Lower leg skin (tissue), 3 donors: Measurements from ENCODE around the gene FGFBP3.

Experiments
- POLR2A ChIP-seq, 2 donors: fragments of 450-650 bp; IDR thresholded peaks; one replicate each; pipeline ENCODE4 v1.6.1; 2016 to 2017; ENCODE audit warnings: antibody characterized with exemption in 2 of 2, mild to moderate bottlenecking in 1 of 2, moderate library complexity in 1 of 2
- TF ChIP-seq, protein P1 (sequence below), 3 donors: fragments of 450-650 bp; IDR thresholded peaks; one replicate each; pipeline ENCODE4 v1.5.1; 2016; ENCODE audit warnings: antibody characterized with exemption in 3 of 3, mild to moderate bottlenecking in 3 of 3, moderate library complexity in 2 of 3

DNA sequence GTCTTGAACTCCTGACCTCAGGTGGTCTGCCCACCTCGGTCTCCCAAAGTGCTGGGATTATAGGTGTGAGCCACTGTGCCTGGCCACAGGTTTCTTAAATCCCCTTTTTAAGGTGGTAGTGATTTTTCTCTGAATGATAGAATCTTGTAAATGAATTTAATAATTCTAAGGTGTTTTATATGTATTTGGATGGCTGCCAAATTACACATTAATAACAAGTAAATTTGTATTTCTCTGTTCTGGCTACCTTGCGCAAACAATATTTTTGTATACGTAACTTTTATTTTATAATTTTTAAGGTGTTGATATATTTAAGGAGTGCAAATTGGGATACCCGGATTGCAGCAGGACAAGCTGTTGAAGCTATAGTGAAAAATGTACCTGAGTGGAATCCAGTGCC, 30.4 kb upstream of the FGFBP3 start:
- TF ChIP-seq, protein P1, sequence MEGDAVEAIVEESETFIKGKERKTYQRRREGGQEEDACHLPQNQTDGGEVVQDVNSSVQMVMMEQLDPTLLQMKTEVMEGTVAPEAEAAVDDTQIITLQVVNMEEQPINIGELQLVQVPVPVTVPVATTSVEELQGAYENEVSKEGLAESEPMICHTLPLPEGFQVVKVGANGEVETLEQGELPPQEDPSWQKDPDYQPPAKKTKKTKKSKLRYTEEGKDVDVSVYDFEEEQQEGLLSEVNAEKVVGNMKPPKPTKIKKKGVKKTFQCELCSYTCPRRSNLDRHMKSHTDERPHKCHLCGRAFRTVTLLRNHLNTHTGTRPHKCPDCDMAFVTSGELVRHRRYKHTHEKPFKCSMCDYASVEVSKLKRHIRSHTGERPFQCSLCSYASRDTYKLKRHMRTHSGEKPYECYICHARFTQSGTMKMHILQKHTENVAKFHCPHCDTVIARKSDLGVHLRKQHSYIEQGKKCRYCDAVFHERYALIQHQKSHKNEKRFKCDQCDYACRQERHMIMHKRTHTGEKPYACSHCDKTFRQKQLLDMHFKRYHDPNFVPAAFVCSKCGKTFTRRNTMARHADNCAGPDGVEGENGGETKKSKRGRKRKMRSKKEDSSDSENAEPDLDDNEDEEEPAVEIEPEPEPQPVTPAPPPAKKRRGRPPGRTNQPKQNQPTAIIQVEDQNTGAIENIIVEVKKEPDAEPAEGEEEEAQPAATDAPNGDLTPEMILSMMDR (IDR thresholded peaks at IDR 0.05), result no peak
- TF ChIP-seq POLR2A (IDR thresholded peaks at IDR 0.05), result no peak
